ENCODE results near the gene PKIG.
A peak's percentile ranks its signal among the peaks of the same experiment; 100 is the strongest.

Gene PKIG

DNA sequence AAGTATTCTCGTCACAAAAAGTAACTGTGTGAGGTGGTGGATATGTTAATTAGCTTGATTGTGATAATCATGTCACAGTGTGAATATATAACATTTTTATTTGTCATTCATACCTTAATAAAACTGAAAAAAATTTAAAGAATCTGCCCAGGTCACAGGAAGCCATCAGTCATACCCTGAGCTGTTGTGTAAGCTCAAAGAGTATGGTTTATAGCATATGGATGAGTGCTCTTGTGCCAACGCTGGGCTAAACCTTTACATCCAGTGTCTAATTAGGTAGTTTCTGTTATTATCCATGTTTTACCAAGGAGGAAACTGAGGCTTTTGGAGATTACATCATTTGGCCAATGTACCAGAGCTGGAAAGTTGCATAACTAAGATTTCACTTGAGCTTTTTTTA lies 11.4 kb downstream of the PKIG start:
- Histone ChIP-seq H2AFZ (ENCODE audit: low read depth, low read length, severe bottlenecking) (no peak overlapping the region), H3K9me2 (replicated peaks; ENCODE audit: insufficient read depth, low read length) (no peaks in the 10 kb centered on the region), H3K36me3 (ENCODE audit: low read length) (peaks cover under 1% of the 10 kb centered on the region), H4K20me1 (ENCODE audit: low read depth, low read length) (no peaks in the 10 kb centered on the region), H3K4me3 (ENCODE audit: insufficient read depth, low read length, poor library complexity, severe bottlenecking) (no peak overlapping the region), H3K9me3 (ENCODE audit: insufficient read depth, low read length) (no peaks in the 10 kb centered on the region), H3K9ac (ENCODE audit: low read length) (no peak overlapping the region), H3F3A (ENCODE audit: insufficient read depth) (peaks cover 14% of the 10 kb centered on the region), H3K27me3 (ENCODE audit: low read length) (no peaks in the 10 kb centered on the region), H3K27ac (ENCODE audit: low read depth, low read length) (peak overlapping the region; percentile 57), H3K79me2 (ENCODE audit: insufficient read depth, low read length) (peaks cover 23% of the 10 kb centered on the region), H3K4me2 (ENCODE audit: low read depth, low read length, poor library complexity, severe bottlenecking) (peak overlapping the region; percentile 31)
- TF ChIP-seq, protein P1, sequence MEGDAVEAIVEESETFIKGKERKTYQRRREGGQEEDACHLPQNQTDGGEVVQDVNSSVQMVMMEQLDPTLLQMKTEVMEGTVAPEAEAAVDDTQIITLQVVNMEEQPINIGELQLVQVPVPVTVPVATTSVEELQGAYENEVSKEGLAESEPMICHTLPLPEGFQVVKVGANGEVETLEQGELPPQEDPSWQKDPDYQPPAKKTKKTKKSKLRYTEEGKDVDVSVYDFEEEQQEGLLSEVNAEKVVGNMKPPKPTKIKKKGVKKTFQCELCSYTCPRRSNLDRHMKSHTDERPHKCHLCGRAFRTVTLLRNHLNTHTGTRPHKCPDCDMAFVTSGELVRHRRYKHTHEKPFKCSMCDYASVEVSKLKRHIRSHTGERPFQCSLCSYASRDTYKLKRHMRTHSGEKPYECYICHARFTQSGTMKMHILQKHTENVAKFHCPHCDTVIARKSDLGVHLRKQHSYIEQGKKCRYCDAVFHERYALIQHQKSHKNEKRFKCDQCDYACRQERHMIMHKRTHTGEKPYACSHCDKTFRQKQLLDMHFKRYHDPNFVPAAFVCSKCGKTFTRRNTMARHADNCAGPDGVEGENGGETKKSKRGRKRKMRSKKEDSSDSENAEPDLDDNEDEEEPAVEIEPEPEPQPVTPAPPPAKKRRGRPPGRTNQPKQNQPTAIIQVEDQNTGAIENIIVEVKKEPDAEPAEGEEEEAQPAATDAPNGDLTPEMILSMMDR (IDR thresholded peaks at IDR 0.05; ENCODE audit: insufficient read depth, low read length, poor library complexity, severe bottlenecking), result no peak
- TF ChIP-seq EZH2phosphoT487 (conservative IDR thresholded peaks at IDR 0.05; ENCODE audit: low read length), result no peak

DNA sequence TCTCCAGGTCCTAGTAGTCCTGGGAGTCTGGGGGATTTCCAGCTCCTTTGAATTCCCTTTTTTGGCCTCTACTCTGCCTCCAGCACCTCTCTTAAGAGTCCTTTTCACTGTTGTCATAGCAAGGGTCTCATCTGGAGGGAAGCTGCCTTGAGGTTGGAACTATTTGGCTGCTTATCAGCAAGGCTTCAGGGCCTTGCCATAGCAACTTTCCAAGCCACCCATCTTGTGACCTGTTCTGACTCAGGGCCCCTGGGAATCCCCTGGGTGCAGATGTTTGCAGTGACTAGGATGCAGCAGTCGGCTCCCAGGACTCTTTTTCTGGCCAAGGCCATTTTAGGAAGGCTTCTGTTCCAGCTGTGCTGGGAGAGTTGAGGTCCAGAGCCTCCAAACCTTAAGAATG lies 12.4 kb downstream of the PKIG start:
- H3K79me2 ChIP-seq (ENCODE audit: insufficient read depth, low read length), result peaks cover 23% of the 10 kb centered on the region
- H3K27ac ChIP-seq (ENCODE audit: low read depth, low read length), result peak overlapping the region; percentile 57
- H3K36me3 ChIP-seq (ENCODE audit: low read length), result no peaks in the 10 kb centered on the region
- H2AFZ ChIP-seq (ENCODE audit: low read depth, low read length, severe bottlenecking), result no peak overlapping the region
- H3F3A ChIP-seq (ENCODE audit: insufficient read depth), result peaks cover 8% of the 10 kb centered on the region
- peak overlapping the region; percentile 31 for H3K4me2 ChIP-seq (ENCODE audit: low read depth, low read length, poor library complexity, severe bottlenecking)
- H3K9ac ChIP-seq (ENCODE audit: low read length), result 0 out of 2 replicates have a peak overlapping the region, but pooled peaks have one; percentile 18
- H3K4me3 ChIP-seq (ENCODE audit: insufficient read depth, low read length, poor library complexity, severe bottlenecking), result no peak overlapping the region
- no peaks in the 10 kb centered on the region for H3K9me2 ChIP-seq (replicated peaks; ENCODE audit: insufficient read depth, low read length)
- H4K20me1 ChIP-seq (ENCODE audit: low read depth, low read length), result no peaks in the 10 kb centered on the region
- no peaks in the 10 kb centered on the region for H3K27me3 ChIP-seq (ENCODE audit: low read length)
- H3K9me3 ChIP-seq (ENCODE audit: insufficient read depth, low read length), result no peaks in the 10 kb centered on the region
- no peak for TF ChIP-seq EZH2phosphoT487 (conservative IDR thresholded peaks at IDR 0.05; ENCODE audit: low read length)
- TF ChIP-seq, protein P1 (IDR thresholded peaks at IDR 0.05; ENCODE audit: insufficient read depth, low read length, poor library complexity, severe bottlenecking), result no peak

- Histone ChIP-seq H3K4me3 (ENCODE audit: insufficient read depth, low read length, poor library complexity, severe bottlenecking) (no peak overlapping the region), H3K27me3 (ENCODE audit: low read length) (no peaks in the 10 kb centered on the region), H3K9me2 (replicated peaks; ENCODE audit: insufficient read depth, low read length) (no peaks in the 10 kb centered on the region), H4K20me1 (ENCODE audit: low read depth, low read length) (no peaks in the 10 kb centered on the region), H3K9me3 (ENCODE audit: insufficient read depth, low read length) (no peaks in the 10 kb centered on the region), H3K36me3 (ENCODE audit: low read length) (no peaks in the 10 kb centered on the region), H3K9ac (ENCODE audit: low read length) (no peak overlapping the region), H3K79me2 (ENCODE audit: insufficient read depth, low read length) (peaks cover 23% of the 10 kb centered on the region), H2AFZ (ENCODE audit: low read depth, low read length, severe bottlenecking) (no peak overlapping the region), H3F3A (ENCODE audit: insufficient read depth) (peaks cover 6% of the 10 kb centered on the region; the same call in 1 of the 2 replicates), H3K4me2 (ENCODE audit: low read depth, low read length, poor library complexity, severe bottlenecking) (no peak overlapping the region), H3K27ac (ENCODE audit: low read depth, low read length) (peak overlapping the region; percentile 33)
- TF ChIP-seq EZH2phosphoT487 (conservative IDR thresholded peaks at IDR 0.05; ENCODE audit: low read length), result no peak
- TF ChIP-seq, protein P1 (IDR thresholded peaks at IDR 0.05; ENCODE audit: insufficient read depth, low read length, poor library complexity, severe bottlenecking), result no peak
Measured at GRCh38 chr20:44596010-44596409, 13.6 kb downstream of the PKIG start.
